Esophagus mucosa (tissue), 1 donor: Measurements from ENCODE around the gene STIM1. TPM values are rescaled to one million over a fixed set of nuclear protein-coding genes. Genes with fewer than 3 reads are reported as not detected.
A peak's percentile ranks its signal among the peaks of the same experiment; 100 is the strongest.

Experiments
- ATAC-seq: fragments of 200-7000 bp; cut with Tn5 transposase; one replicate; pipeline ENCODE4 v1.9.1; 2020
- total RNA-seq: library from RNA; stranded (reverse); gene quantifications from one replicate; pipeline ENCODE4 v1.2.4, GENCODE V29; 2023
- donor health status: DM: yes; HTN: yes; CAD: no.

Gene STIM1
- total RNA-seq, 1 donor from 2014 or later: 85.1 TPM

GRCh38 chr11:3916962-3917361 is 61.5 kb downstream of the STIM1 start:
- ATAC-seq: peak; percentile 98

- peak; percentile 35 for ATAC-seq
Observed at GRCh38 chr11:3920148-3920852, 64.8 kb downstream of the STIM1 start.

- no peak for ATAC-seq
Observed at GRCh38 chr11:3922056-3922455, 66.6 kb downstream of the STIM1 start.

- no peak for ATAC-seq
Observed at GRCh38 chr11:3925513-3925912, 70.0 kb downstream of the STIM1 start.

GRCh38 chr11:3926458-3927095 is 71.1 kb downstream of the STIM1 start:
- peak; percentile 56 for ATAC-seq

- no peak for ATAC-seq
Observed at GRCh38 chr11:3927129-3927796, 71.8 kb downstream of the STIM1 start.

- ATAC-seq: no peak
Observed at GRCh38 chr11:3929232-3929631, 73.8 kb downstream of the STIM1 start.

GRCh38 chr11:3929649-3930048 is 74.2 kb downstream of the STIM1 start:
- ATAC-seq: no peak

- ATAC-seq: no peak
Observed at GRCh38 chr11:3932698-3933097, 77.2 kb downstream of the STIM1 start.

- ATAC-seq: no peak
Observed at GRCh38 chr11:3933165-3933628, 77.7 kb downstream of the STIM1 start.

- ATAC-seq: peak; percentile 24
Observed at GRCh38 chr11:3934658-3935057, 79.2 kb downstream of the STIM1 start.

- no peak for ATAC-seq
Observed at GRCh38 chr11:3936517-3936916, 81.1 kb downstream of the STIM1 start.

- no peak for ATAC-seq
Observed at GRCh38 chr11:3939211-3939610, 83.7 kb downstream of the STIM1 start.

GRCh38 chr11:3939651-3940190 is 84.3 kb downstream of the STIM1 start:
- ATAC-seq: peak; percentile 13

- no peak for ATAC-seq
Observed at GRCh38 chr11:3942160-3942955, 86.9 kb downstream of the STIM1 start.

GRCh38 chr11:3942956-3943497 is 87.6 kb downstream of the STIM1 start:
- ATAC-seq: peak; percentile 85

- ATAC-seq: no peak
Observed at GRCh38 chr11:3944198-3944597, 88.7 kb downstream of the STIM1 start.

GRCh38 chr11:3946455-3947017 is 91.1 kb downstream of the STIM1 start:
- no peak for ATAC-seq

GRCh38 chr11:3947061-3947460 is 91.6 kb downstream of the STIM1 start:
- ATAC-seq: peak; percentile 34

GRCh38 chr11:3949125-3949524 is 93.7 kb downstream of the STIM1 start:
- no peak for ATAC-seq

- ATAC-seq: no peak
Observed at GRCh38 chr11:3950996-3951660, 95.7 kb downstream of the STIM1 start.
